GM13976 (cell line): ENCODE results near the gene FNBP1L.

Source experiments
- DNase-seq: peaks from one replicate; pipeline ENCODE4 v3.0.0; 2012; ENCODE audit warnings: low spot score
- in situ Hi-C: fragments of 300-500 bp; cut with MboI; formaldehyde crosslinking; loops from one replicate; pipeline ENCODE4 v1.12.0; 2022; ENCODE audit warnings: low sequenced_read_pairs, mixed read lengths, inconsistent platforms; ENCODE audit not compliant: unreplicated experiment
- TF ChIP-seq, protein P1 (sequence below): IDR thresholded peaks from 2 replicates; pipeline ENCODE4 v1.5.1; 2012; ENCODE audit warnings: borderline replicate concordance, mild to moderate bottlenecking; ENCODE audit not compliant: insufficient read depth; ENCODE audit errors: extremely low read depth, missing control alignments, control extremely low read depth

FNBP1L gene

DNA sequence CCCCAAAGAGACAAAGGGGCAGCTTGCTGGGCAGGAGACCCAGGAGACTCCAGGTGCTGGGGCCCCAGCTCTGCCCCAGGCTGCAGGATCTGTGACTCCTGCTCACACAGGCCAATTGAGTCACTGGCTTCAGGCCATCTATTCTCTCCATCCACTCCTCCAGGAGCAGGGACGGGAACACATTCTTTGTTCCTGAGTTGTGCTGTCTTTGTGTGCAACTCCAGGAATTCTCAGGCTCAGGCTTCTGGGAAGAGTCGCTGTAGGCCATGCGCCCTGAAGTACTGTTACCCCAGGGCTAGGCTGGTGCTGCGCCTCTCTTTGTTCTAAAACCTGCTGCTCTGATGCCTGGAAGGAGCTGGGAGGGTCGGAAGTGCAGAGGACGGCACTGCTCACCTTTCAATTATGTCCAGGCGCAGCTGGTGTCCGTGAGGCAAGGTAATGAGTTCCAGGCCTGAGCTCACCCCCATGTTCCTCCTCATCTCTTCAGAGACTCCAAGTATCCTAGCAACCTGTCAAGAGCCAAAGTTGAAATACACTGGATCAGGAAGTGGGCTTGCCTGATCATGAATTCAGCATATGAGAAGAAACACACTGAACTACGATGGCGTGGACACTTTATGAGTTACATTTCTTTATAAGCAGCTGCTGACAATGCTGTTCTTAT, 127.8 kb downstream of the FNBP1L start:
- in situ Hi-C loops = no loop called here
- TF ChIP-seq, protein P1, sequence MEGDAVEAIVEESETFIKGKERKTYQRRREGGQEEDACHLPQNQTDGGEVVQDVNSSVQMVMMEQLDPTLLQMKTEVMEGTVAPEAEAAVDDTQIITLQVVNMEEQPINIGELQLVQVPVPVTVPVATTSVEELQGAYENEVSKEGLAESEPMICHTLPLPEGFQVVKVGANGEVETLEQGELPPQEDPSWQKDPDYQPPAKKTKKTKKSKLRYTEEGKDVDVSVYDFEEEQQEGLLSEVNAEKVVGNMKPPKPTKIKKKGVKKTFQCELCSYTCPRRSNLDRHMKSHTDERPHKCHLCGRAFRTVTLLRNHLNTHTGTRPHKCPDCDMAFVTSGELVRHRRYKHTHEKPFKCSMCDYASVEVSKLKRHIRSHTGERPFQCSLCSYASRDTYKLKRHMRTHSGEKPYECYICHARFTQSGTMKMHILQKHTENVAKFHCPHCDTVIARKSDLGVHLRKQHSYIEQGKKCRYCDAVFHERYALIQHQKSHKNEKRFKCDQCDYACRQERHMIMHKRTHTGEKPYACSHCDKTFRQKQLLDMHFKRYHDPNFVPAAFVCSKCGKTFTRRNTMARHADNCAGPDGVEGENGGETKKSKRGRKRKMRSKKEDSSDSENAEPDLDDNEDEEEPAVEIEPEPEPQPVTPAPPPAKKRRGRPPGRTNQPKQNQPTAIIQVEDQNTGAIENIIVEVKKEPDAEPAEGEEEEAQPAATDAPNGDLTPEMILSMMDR = no peak

DNA sequence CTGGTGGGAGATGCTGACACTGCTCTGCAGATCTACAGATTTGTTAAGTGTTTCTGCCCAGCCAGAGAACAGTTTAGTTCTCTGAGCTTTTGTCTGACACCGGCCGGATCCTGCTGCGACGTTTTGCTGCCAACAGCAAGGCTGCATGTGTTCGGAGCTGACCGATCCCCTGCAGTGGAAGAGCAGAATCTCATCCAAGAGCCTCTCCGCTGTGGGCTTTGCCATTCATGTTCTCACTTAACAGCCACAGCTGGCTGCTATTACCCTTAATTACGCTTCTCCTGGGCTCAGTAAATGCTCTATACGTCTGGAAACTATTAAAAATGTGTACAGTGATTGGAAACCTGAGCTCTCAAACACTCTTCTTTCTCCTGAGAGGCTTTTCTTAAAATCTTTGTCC, 128.4 kb downstream of the FNBP1L start:
- no peak for DNase-seq
- TF ChIP-seq, protein P1 = no peak
- in situ Hi-C loops = no loop called here

More for the DNA sequence above, 127.8 kb downstream of the FNBP1L start:
- DNase-seq = peak; percentile 4

DNA sequence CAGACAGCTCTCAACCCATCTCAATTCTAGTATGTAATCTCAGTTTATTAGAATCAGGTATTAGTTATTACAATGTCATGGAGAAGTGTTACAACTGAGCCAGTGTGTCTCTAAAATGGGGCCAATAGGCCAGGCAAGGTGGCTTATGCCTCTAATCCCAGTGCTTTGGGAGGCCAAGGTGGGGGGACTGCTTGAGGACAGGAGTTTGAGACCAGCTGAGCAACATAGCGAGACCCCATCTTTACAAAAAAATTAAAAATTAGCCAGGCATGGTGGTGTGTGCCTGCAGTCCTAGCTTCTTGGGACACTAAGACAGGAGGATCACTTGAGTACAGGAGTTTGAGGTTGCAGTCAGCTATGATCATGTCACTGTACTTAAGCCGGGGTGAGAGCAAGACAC, 128.8 kb downstream of the FNBP1L start:
- DNase-seq = no peak
- TF ChIP-seq, protein P1 = no peak
- in situ Hi-C loops = no loop called here

DNA sequence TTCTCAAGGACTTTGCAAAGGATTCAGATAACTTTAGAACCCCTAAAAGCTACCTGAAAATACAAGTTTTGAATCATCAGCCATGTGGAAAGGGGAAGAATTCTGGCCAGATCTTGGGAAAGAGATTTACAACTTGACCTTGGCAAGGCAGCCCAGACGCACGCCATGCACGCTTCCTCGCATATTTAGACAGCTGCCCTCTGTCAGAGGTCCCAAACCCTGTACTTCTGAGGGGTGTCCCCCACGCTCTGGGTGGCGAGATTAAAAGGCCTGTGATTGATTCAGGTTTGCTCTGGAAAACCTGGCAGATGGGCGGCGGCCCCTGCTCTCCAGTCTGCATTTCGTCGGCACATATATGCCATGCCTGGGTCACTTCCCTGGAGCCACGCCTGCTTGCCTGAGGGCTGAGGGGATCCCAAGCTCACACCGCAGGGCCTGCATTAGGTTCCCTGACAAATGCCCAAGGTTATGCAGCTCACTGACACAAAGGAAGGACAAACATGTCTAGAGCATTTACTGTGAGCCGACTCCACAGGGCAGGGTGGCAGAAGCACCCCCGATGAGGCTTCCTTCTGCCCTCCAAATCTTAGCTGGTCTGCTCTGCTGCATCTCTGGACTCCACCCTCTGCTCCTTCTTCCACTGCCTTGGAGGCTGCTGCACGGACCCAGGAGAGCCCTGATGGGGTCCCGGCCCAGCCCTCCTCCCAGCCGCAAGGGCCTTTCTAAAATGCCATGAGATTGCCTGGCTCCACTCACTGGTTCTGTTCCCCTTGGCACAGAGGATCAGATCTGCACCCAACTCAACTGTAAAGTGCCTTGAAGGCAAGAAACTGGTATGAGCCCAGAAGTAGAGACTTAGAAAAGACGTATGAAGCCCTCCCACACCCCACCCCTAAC, 129.9 kb downstream of the FNBP1L start:
- TF ChIP-seq, protein P1 = no peak
- DNase-seq = no peak
- in situ Hi-C loops = no loop called here

DNA sequence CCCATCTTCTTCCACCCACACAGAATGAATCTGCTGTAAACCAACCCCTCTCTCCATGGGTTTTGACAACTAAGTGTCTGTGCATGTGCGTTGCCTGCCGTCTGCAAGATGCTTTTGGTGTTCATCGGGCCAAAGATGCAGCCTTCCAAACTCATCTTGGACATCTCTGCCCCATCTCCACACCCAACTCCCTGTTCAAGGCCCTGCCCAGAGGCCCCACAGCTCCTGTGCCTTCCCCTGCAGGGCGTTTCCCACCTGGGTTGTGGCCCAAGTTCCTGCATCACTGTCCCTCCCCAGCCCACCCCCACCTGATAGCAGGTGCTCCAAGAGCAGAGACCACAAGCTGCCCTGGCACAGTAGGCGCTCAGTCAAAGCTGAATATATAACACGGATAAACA, 130.5 kb downstream of the FNBP1L start:
- TF ChIP-seq, protein P1 = no peak
- in situ Hi-C loops = no loop called here
- no peak for DNase-seq

DNA sequence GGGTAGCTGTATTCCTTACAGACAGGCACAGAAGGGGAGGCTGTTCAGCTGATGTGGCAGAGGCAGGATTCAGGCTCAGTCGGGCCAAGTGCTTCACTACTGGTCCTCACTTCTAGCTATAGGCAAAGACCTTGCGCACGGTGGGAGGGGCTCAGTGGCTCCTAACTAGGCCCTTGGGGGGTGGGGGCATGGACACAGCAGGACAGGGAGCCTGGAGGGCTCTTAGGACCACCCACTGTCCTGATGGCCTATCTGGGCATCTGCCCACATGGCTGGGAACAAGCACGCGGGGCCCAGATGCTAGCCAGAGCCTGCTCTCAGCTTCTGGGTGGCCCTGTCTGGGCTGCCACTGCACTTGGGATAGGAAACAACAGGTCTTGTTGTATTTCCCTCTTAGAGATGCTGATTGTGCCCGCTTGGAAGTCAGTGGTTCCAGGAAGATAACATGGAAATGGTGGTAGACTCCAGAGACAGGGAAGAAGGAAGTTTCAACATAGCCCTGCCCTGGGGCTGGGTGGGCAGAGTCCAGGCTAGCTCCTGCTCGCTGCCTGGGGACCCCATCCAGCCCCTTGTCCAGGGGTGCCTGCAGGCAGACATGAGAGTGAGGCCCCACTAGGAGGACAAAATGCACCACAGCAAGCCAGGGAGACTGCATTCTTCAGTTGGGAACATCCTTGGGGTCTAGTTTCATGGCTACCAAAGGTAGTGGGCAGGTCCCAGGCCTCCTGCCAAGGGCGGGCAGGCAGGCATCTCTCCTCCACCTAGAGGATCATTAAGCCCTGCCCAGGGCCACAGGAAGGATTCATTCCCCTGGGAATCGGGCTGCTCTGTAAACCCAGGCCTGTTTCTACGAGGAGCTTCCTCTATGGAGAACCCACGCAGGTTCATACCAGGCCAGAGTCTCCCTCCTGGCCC, 131.2 kb downstream of the FNBP1L start:
- DNase-seq = no peak
- in situ Hi-C loops = no loop called here
- TF ChIP-seq, protein P1 = no peak
